GM19463 (cell line): ENCODE results near the gene PSMB3.

Experiments used
- ATAC-seq: cut with Tn5 transposase; IDR thresholded peaks from one replicate; pipeline ENCODE4 v1.9.1; 2021; ENCODE audit warnings: mild to moderate bottlenecking, moderate library complexity; ENCODE audit not compliant: unreplicated experiment

Gene PSMB3

GRCh38 chr17:38752308-38753070, at the start of gene PSMB3:
TSS of gene PSMB3 (plus strand) at chr17:38752741. CDS start at chr17:38752827, 86 bp downstream.
- peak; percentile 78 for ATAC-seq

DNA sequence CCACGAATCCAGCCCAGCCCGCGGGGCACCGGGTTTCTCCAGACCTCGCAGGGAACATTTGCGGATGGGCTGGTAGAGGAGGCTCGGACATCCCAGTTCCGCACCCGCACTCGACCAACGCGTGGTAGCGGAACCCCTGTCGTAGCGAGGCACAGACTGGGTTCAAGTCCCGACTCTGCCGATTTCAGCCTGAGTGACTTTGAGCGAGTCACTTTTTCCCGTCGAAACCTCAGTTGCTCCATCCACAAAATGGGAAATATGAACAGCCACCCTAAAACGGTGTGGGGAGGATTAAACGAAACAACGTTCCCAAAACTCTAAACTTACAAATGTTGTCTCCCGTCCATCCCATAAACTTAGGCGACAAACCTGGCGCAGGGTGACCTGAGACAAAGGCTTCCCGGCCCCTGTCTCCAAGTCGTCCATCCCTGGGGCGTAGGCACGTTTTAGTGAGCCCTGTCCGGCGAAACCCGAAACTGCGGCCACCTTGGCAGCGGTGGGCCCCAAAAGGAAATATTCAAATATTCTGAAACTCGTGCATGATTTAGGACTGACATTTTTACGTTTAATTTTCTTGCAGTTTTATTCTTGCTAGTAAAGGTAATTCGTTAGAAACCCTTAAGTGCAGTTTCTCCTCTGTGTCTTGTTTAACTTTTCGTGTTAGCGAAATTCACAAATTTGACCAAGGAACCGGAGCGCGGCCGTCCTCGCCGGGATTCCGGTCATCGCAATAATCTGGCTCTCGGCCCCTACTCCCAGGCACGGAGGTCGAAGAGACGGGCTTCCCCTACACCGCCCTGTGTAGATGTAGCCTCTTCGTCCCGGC, 49.4 kb upstream of the PSMB3 start:
- ATAC-seq = peak; percentile 7

DNA sequence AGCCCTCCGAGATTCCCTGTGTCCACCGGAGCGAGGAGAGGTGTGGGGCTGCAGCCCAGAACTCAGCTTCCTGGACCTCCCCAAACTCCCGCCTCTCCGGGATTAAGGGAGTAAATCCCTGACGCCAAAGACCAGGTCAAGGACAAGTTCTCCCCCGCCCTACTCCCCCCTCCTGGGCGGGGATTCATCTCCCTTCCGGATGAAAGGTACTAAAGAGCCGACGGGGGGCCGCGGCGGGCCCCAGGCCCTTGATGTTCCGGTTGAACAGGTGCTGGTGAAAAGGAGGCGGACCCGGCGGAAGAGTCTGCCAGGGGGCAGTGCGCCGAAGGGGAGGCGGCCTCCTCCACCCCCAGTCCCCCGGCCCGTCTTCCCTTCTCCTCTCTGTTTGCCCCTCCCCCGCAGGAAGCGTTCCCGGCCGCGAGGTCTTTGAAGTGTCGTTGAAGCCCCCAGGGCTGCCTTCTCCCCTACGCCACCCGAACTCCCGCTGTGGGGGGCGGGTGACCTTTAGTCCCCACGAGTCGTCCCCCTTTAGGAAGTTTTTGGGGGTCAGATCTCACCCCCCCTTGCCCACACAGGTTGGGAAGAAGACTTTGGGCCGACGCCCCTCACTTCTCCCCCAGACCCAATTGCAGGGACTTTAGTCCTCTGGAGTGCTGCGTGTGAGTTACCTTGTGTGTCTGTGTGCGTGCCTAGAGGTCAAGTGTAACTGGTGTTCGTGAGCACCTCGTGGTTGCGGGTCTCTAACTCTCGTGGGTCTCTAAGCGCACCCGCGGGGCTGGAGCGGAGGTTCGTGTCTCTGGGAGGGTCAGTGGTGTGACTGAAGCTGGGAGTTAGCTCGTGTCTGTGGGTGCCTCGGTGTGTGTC, 48.6 kb upstream of the PSMB3 start:
- peak; percentile 22 for ATAC-seq

DNA sequence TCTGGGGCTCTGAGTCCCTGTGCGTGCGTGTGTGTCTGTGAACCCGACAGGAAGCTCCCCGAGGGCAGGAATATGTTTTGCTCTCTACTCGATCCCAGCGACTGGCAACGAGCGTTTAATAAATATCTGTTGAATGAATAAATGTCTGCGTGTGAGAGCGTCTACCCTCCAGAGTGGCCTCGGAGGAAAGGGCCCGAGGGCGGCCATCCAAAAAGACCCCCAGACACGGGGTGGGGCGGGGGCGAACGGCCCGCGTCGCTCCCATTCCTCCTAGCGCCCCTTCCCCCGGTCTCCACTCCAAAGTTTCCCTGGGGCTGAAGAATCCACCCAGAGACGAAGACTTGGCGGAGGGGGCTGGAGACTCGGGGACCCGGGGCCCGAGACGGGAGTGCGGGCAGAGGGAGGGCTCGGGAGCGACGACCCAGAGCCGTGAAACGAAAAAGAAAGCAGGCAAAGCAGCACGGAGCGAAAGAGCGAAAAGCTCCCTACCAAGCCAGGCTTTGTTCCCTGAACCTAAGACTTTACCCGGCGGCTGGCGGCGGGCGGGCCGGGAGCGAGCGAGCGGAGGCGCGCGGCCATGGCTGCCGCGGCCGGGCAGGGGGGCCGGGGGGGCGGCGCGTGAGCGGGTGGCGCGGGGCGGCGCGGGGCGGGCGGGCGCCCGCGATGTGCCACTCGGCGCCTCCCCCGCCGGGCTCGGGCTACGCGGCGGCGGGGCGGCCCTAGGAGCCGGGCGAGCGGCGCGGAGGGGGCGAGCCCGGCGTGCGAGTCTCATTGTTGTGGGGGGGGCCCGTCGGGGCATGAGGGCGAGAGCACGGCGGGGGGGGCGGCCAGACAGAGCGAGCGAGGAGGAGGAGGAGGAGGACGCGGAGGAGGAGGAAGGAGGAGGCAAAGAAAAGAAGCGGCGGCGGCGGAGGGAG, 47.7 kb upstream of the PSMB3 start, which contains the start of gene MLLT6:
Gene MLLT6 (plus strand): TSS at position 668 of the 917 bp plus-strand sequence. CDS start 360 bp downstream, outside the sequence.
- no peak for ATAC-seq

- no peak for ATAC-seq
Measured at GRCh38 chr17:38705523-38705802, 47.1 kb upstream of the PSMB3 start.

- no peak for ATAC-seq
Measured at GRCh38 chr17:38705803-38706504, 46.6 kb upstream of the PSMB3 start.

DNA sequence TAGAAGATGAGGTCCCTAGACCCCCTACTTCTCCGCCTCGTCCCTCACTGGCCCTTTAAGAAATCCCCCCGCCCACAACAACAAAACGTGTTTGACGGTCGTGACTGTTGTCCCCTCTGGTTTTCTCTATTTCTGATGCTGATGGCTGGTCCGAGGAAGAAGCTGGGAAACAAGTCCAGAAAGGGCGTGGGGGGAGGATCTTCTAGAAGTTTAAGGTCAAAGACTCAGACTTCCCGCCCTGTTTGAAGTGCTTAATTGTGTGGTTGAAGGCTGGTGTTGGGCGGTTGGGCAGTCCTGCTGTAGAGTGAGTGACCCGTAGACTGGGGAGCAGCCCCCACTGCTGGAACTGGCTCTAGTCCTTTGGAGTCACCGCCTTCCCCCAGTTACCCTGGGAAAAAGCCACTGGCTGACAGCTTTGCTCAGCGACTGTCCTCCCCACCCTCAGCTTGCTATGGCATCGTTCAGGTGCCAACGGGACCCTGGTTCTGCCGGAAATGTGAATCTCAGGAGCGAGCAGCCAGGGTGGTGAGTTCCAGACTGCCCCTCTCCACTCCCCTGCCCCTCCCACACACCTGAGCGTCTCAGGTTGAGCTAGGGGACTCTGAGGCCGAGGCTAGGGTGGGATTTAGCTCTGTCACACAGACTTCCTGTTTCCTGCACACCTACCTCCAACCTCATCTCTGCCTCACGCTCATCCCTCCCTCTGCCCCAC, 45.9 kb upstream of the PSMB3 start:
- ATAC-seq = no peak

DNA sequence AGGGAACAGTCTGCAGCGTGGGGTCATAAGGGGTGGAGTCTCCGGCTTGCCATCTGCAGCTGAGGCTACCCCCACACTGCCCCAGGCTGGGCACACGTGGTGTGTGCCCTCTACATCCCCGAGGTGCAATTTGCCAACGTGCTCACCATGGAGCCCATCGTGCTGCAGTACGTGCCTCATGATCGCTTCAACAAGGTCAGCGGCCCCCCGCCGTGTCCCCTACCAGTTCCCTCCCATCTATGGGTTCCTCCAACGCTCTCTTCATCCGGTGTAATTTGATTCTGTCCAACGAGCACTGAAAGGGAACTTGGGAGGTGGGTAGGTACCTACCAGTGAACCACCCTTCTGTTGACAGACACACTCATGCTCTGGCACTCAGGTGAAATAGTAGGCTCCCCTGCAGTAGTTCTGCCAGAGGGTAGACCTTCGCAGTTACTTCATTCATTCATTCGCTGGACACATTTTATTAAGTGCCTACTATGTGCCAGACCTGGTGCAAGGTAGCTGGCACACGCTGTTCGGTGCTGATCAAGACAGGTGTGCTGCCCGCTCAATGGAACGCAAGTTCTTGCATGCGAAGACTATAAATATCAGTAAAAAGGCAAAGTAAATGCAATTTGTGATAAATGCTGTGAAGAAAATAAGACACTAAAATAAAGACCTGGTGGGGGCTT, 44.7 kb upstream of the PSMB3 start:
- no peak for ATAC-seq

DNA sequence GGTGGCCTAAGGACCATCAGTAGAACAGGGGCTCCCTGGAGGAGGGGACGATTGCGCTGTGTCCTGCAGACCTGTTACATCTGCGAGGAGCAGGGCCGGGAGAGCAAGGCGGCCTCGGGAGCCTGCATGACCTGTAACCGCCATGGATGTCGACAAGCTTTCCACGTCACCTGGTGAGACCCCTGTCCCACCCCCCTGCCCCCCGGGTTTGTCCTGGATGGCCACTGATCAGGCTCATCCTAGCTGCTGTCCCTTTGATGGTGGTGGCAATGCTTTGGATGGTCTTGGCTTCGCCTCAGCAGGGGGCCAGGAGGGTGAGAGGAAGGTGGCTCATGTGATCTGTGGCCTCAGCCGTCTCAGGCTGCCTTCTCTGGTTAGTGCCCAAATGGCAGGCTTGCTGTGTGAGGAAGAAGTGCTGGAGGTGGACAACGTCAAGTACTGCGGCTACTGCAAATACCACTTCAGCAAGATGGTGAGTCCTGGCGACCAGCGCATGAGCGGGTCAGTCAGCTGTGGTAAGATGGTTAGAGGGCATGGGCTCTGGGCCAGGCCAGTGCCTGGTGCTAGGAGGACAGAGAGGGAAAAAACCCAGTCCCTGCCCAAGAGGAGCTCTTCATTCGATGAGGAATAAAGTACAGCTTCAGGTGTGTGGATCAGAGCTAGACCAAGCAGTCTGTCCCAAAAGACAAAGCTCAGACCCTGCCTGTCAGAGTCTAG, 43.3 kb upstream of the PSMB3 start:
- ATAC-seq = no peak

DNA sequence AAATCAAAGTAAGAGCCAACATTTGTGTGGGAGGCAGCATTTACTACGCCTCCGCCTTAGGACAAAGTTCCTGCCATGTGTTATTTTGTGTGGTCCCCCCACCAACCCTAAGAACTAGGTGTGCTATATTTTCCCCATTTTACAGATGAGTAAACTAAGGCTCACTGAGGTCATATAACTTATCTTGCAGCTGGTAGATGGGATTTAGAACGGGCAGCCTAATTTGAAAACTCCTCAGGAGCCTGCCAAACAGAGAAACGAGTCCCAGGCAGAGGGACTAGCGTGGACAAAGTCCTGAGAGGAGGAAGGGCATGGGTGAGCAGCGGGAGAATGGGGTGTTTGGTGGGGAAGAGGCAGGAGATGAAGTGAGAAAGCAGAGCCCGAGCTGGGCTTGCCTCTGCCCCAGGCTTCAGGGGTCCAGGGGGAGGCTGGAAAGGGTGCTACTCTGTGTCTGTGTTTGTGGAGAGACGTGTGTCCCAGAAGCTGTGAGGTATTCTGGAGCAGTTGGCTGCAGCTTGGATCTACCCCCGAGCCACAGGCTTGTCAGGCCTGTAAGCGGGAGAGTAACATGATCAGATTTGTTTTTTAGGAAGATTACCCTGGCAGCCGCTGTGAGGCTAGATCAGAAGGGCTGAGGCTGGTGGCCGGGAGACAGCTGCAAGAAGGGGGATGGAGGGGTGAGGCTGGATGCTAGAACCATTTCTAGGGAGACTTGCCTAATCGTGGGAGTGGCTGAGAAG, 42.5 kb upstream of the PSMB3 start:
- no peak for ATAC-seq

DNA sequence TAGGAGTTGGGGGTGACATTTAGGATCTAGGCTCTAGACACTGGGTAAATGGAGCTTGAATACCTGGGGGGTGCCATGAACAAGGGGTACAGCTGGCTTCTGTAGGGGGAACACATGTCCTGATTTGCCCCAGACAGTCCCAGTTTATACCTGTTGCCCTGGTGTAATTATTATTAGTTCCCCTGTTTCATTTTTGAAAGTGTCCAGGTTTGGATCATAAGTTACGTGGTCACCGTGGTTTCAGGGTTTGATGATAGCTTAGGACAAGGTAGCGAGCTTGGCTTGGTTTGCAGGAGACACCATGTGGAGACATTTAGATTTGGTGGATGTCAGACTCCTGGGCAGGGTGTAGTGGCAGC, 42.0 kb upstream of the PSMB3 start:
- ATAC-seq = no peak

GRCh38 chr17:38710985-38711384, 41.6 kb upstream of the PSMB3 start:
- no peak for ATAC-seq

- ATAC-seq = no peak
Measured at GRCh38 chr17:38711792-38712571, 40.6 kb upstream of the PSMB3 start.

GRCh38 chr17:38712593-38712992, 39.9 kb upstream of the PSMB3 start:
- no peak for ATAC-seq

- no peak for ATAC-seq
Measured at GRCh38 chr17:38713456-38714075, 39.0 kb upstream of the PSMB3 start.
